K562 (cell line): ENCODE results near the gene PCK2. TPM values are rescaled to one million over a fixed set of nuclear protein-coding genes. Genes with fewer than 3 reads are reported as not detected.

ENCODE experiments used
- ATAC-seq: fragments of 200-7000 bp; cut with Tn5 transposase; 3 replicates; pipeline ENCODE4 v1.9.1; 2020; ENCODE audit warnings: moderate library complexity
- BruUV-seq: library from RNA; stranded (reverse); fragments of 400-500 nt; replicated peaks from 2 replicates; lab custom pipeline; 2021; lab: Mats Ljungman, UMichigan
- CTCF ChIA-PET: fragments of 300-600 bp; formaldehyde crosslinking; extraction: SDS; loops from one replicate; lab custom pipeline; 2021; ENCODE audit warnings: low intra/inter-chr PET ratio; lab: Yijun Ruan, JAX
- POLR2A ChIA-PET: fragments of 300-600, 350-650 bp; sonication (Branson Sonifier 250); formaldehyde crosslinking; extraction: SDS; loops from one replicate; lab custom pipeline; 2021; ENCODE audit warnings: antibody characterized with exemption, inconsistent platforms; lab: Yijun Ruan, JAX
- DNase-seq, 4 experiments: peaks; one replicate each; pipeline versions ENCODE4 v3.0.0 to v3.0.0-alpha.2; 2011 to 2018; ENCODE audit warnings: low spot score in 3 of 4, mixed read lengths in 3 of 4; ENCODE audit errors: extremely low read depth in 1 of 4
- FAIRE-seq: peaks from 2 replicates; lab custom pipeline; 2011; peaks lifted over from hg19 to GRCh38; lab: Jason Lieb, UNC
- H2AFZ ChIP-seq: 2 replicates; pipeline ENCODE4 v1.6.0; 2011; ENCODE audit warnings: low read depth, low read length, control low read depth, inconsistent platforms
- H3K27ac ChIP-seq: fragments of 200-600 bp; 3 replicates; pipeline ENCODE4 v1.8.0; 2011; ENCODE audit warnings: low read depth, mild to moderate bottlenecking, control low read depth, inconsistent platforms, low read length, moderate library complexity, mixed read lengths; ENCODE audit errors: extremely low read depth
- H3K27me3 ChIP-seq, 2 experiments: fragments of 300-600 bp in 1 of 2; 2 replicates in 1 of 2; 3 replicates in 1 of 2; pipeline versions ENCODE4 v1.6.0 to v1.8.0; 2011; ENCODE audit warnings: inconsistent platforms in 2 of 2, low read length in 2 of 2, mild to moderate bottlenecking in 1 of 2, mixed read lengths in 1 of 2, moderate library complexity in 1 of 2; ENCODE audit not compliant: control insufficient read depth in 2 of 2, insufficient read depth in 2 of 2
- H3K36me3 ChIP-seq: fragments of 300-600 bp; 3 replicates; pipeline ENCODE4 v1.8.0; 2011; ENCODE audit warnings: mild to moderate bottlenecking, low read length, inconsistent platforms; ENCODE audit not compliant: control insufficient read depth, insufficient read depth
- H3K4me1 ChIP-seq, 2 experiments: fragments of 200-600 bp in 1 of 2; replicated peaks in 1 of 2; 2 replicates in 1 of 2; 3 replicates in 1 of 2; pipeline versions ENCODE4 v1.5.1 to v1.8.0; 2011; ENCODE audit warnings: inconsistent platforms in 2 of 2, low read length in 2 of 2, mild to moderate bottlenecking in 1 of 2, mixed read lengths in 1 of 2, moderate library complexity in 1 of 2; ENCODE audit not compliant: control insufficient read depth in 2 of 2, insufficient read depth in 2 of 2
- H3K4me2 ChIP-seq: 2 replicates; pipeline ENCODE4 v1.6.1; 2011; ENCODE audit warnings: low read length, control low read depth, inconsistent platforms, mixed read lengths; ENCODE audit not compliant: insufficient read depth
- H3K4me3 ChIP-seq: fragments of 200-600 bp; sonication (generic), shearing (Covaris generic); 2 replicates; pipeline ENCODE4 v1.5.1; 2016; ENCODE audit warnings: control low read depth, inconsistent platforms
- H3K79me2 ChIP-seq: fragments of 200-600 bp; 3 replicates; pipeline ENCODE4 v1.8.0; 2011; ENCODE audit warnings: low read length, inconsistent platforms; ENCODE audit not compliant: control insufficient read depth, insufficient read depth
- H3K9ac ChIP-seq, 2 experiments: 2 replicates each; pipeline versions ENCODE4 v1.6.0 to v1.6.1; 2011; ENCODE audit warnings: low read depth in 2 of 2, low read length in 2 of 2, control low read depth in 1 of 2, inconsistent platforms in 1 of 2, mild to moderate bottlenecking in 1 of 2, mixed read lengths in 1 of 2; ENCODE audit not compliant: insufficient read depth in 1 of 2
- H3K9me1 ChIP-seq: one replicate; pipeline ENCODE4 v1.6.0; 2011; ENCODE audit warnings: inconsistent platforms, mild to moderate bottlenecking, low read length, moderate library complexity; ENCODE audit not compliant: control insufficient read depth, insufficient read depth
- H3K9me3 ChIP-seq: replicated peaks from 2 replicates; pipeline ENCODE4 v1.5.1; 2011; ENCODE audit warnings: low read depth, low read length, inconsistent platforms; ENCODE audit not compliant: control insufficient read depth, insufficient read depth
- H4K20me1 ChIP-seq: replicated peaks from 2 replicates; pipeline ENCODE4 v1.6.1; 2011; ENCODE audit warnings: low read length, inconsistent platforms, mixed read lengths; ENCODE audit not compliant: control insufficient read depth, insufficient read depth
- AFF4 ChIP-seq: sonication (generic); formaldehyde crosslinking; IDR thresholded peaks from 2 replicates; pipeline ENCODE4 v1.8.0; 2023; ENCODE audit warnings: mild to moderate bottlenecking, missing genetic modification reagents
- ASH1L ChIP-seq: fragments of 450-650 bp; IDR thresholded peaks from 2 replicates; pipeline ENCODE4 v1.6.1; 2018; ENCODE audit warnings: borderline replicate concordance, mild to moderate bottlenecking, low read depth; ENCODE audit not compliant: partially characterized antibody
- CCNT2 ChIP-seq: IDR thresholded peaks from 2 replicates; pipeline ENCODE4 v1.6.1; 2011; ENCODE audit warnings: borderline replicate concordance, low read depth, mild to moderate bottlenecking, moderate library complexity, mixed read lengths, low read length; ENCODE audit not compliant: insufficient read length; ENCODE audit errors: extremely low read depth
- ESRRB ChIP-seq: fragments of 250-450 bp; sonication (Bioruptor Pico); IDR thresholded peaks from 2 replicates; pipeline ENCODE4 v1.5.0; 2020; ENCODE audit warnings: mild to moderate bottlenecking, moderate library complexity, borderline replicate concordance
- HSF4 ChIP-seq: fragments of 250-450 bp; sonication (Bioruptor Pico); IDR thresholded peaks from 2 replicates; pipeline ENCODE4 v2.1.2; 2022; ENCODE audit warnings: mild to moderate bottlenecking, moderate library complexity, borderline replicate concordance
- KAT7 ChIP-seq: sonication (generic); formaldehyde crosslinking; IDR thresholded peaks from 2 replicates; pipeline ENCODE4 v1.8.0; 2022; ENCODE audit warnings: missing genetic modification reagents, mild to moderate bottlenecking, borderline replicate concordance
- SPI1 ChIP-seq: IDR thresholded peaks from 2 replicates; pipeline ENCODE4 v1.6.1; 2011; ENCODE audit warnings: low read depth, low read length, control low read depth, borderline replicate concordance
- TEAD4 ChIP-seq, 2 experiments: sonication (generic) in 1 of 2; formaldehyde crosslinking in 1 of 2; IDR thresholded peaks; 2 replicates each; pipeline versions ENCODE4 v1.6.1 to v1.8.0; 2012 to 2022; ENCODE audit warnings: borderline replicate concordance in 1 of 2, inconsistent platforms in 1 of 2, low read length in 1 of 2, mild to moderate bottlenecking in 1 of 2, missing genetic modification reagents in 1 of 2
- ZNF239 ChIP-seq: fragments of 250-450 bp; sonication (Bioruptor Pico); IDR thresholded peaks from 2 replicates; pipeline ENCODE4 v1.4.0; 2020; ENCODE audit warnings: mild to moderate bottlenecking
- ZNF551 ChIP-seq: fragments of 250-450 bp; sonication (Bioruptor Pico); IDR thresholded peaks from 2 replicates; pipeline ENCODE4 v1.5.0; 2021; ENCODE audit warnings: mild to moderate bottlenecking, moderate library complexity
- ZSCAN29 ChIP-seq: fragments of 450-650 bp; IDR thresholded peaks from 2 replicates; pipeline ENCODE4 v1.6.1; 2017
- ZSCAN32 ChIP-seq: fragments of 450-650 bp; formaldehyde crosslinking; IDR thresholded peaks from 2 replicates; pipeline ENCODE4 v1.4.0; 2020; ENCODE audit warnings: mild to moderate bottlenecking, moderate library complexity
- WGBS: fragments of 100-300 bp; shearing (Covaris generic); methylation state at CpG from one replicate; pipeline ENCODE4 v1.1.6; 2016; ENCODE audit warnings: low coverage, mixed read lengths; ENCODE audit not compliant: insufficient coverage; ENCODE audit errors: missing lambda C conversion rate; 5-methylcytosine and 5-hydroxymethylcytosine counted together
- in situ Hi-C: fragments of 300-500 bp; cut with MboI; formaldehyde crosslinking; loops from 4 replicates; pipeline ENCODE4 v1.15.0; 2018; ENCODE audit warnings: inconsistent platforms, mixed read lengths
- intact Hi-C: fragments of 100-400 bp; cut with micrococcal nuclease; formaldehyde crosslinking; loops from 2 replicates; pipeline ENCODE4 v1.14.2; 2022
- polyA plus RNA-seq, 8 experiments: library from polyadenylated mRNA; depleted of rRNA in 4 of 8; stranded (reverse) in 5 of 8; unstranded in 3 of 8; fragments of >200 nt; fragmentation: Nextera tagmentation in 2 of 8; fragmentation: Illumina TruSeq in 1 of 8; extraction: Ambion mirVana in 2 of 8; extraction: Trizol in 1 of 8; gene quantifications; 2 replicates each; pipeline versions ENCODE4 v1.2.1 to v1.2.3, GENCODE V29; 2011 to 2014; ENCODE audit warnings: inconsistent platforms in 1 of 8, missing spikeins in 1 of 8
- total RNA-seq, 7 experiments: library from RNA; depleted of rRNA in 6 of 7; stranded (reverse); fragments of >200 nt in 6 of 7; fragmentation: Illumina TruSeq in 2 of 7; extraction: Trizol in 2 of 7; gene quantifications; 2 replicates each; pipeline versions ENCODE4 v1.2.1 to v1.2.3, GENCODE V29; 2011 to 2021; ENCODE audit warnings: low replicate concordance in 1 of 7
- TF ChIP-seq, protein P1 (sequence below): fragments of 150-350 bp; IDR thresholded peaks from 2 replicates; pipeline ENCODE4 v1.6.1; 2014; ENCODE audit warnings: low read depth, mild to moderate bottlenecking, low read length, borderline replicate concordance

The PCK2 gene
- total and polyA plus RNA-seq, 9 of the 15 experiments (the other 6 are each of a cell fraction or from before 2014, with no cell fraction given), result 3.3 to 60.9 (median 30.4) TPM

GRCh38 chr14:24054324-24054641 is 39.8 kb upstream of the PCK2 start (continued):
- TF ChIP-seq TEAD4 (IDR thresholded peaks at IDR 0.05; ENCODE audit: low read length) (no peak), TEAD4 (CRISPR knock-in tag; IDR thresholded peaks at IDR 0.05; ENCODE audit: borderline replicate concordance) (no peak), ESRRB (CRISPR knock-in tag) (no peak), HSF4 (CRISPR knock-in tag) (no peak), ASH1L (no peak), ZNF551 (CRISPR knock-in tag) (no peak), ZNF239 (CRISPR knock-in tag) (no peak), KAT7 (CRISPR knock-in tag) (no peak), CCNT2 (no peak)
- TF ChIP-seq, all 486 proteins: peak for 0

- WGBS, result 10% methylated on average over 8 of the region's 9 CpGs
- Histone ChIP-seq H3K27ac (no peak overlapping the region), H3K4me1 (peaks cover 9 to 27% of the 10 kb centered on the region in 2 experiments; a peak in 3 of 5 replicates), H3K4me3 (no peak overlapping the region), H2AFZ (no peak overlapping the region), H3K4me2 (no peak overlapping the region), H3K9me1 (no peaks in the 10 kb centered on the region), H3K36me3 (no peaks in the 10 kb centered on the region), H4K20me1 (peaks cover 4% of the 10 kb centered on the region), H3K9ac (no peak overlapping the region), H3K27me3 (peaks cover 0 to 25% of the 10 kb centered on the region in 2 experiments; a peak in 2 of 5 replicates), H3K79me2 (no peaks in the 10 kb centered on the region), H3K9me3 (no peaks in the 10 kb centered on the region)
- FAIRE-seq (no peak), DNase-seq (no peak), ATAC-seq (no peak)
- ChIA-PET POLR2A (interaction anchor here (0.6 to 0.7 kb wide), 3 partner anchors 159 to 225 kb away, joined by 3 to 4 read pairs (median 3); no protein-coding TSS in a partner anchor), CTCF (no interaction called here)
- intact Hi-C loops (no loop called here), in situ Hi-C loops (loop anchor here (5.0 to 10.0 kb wide), 2 partner anchors 38 to 380 kb away; partner anchors contain the start of gene PCK2)
- BruUV-seq, result no TSS peak
- no peak for TF ChIP-seq SPI1
- no peak for TF ChIP-seq ZSCAN29
- TF ChIP-seq, protein P1, sequence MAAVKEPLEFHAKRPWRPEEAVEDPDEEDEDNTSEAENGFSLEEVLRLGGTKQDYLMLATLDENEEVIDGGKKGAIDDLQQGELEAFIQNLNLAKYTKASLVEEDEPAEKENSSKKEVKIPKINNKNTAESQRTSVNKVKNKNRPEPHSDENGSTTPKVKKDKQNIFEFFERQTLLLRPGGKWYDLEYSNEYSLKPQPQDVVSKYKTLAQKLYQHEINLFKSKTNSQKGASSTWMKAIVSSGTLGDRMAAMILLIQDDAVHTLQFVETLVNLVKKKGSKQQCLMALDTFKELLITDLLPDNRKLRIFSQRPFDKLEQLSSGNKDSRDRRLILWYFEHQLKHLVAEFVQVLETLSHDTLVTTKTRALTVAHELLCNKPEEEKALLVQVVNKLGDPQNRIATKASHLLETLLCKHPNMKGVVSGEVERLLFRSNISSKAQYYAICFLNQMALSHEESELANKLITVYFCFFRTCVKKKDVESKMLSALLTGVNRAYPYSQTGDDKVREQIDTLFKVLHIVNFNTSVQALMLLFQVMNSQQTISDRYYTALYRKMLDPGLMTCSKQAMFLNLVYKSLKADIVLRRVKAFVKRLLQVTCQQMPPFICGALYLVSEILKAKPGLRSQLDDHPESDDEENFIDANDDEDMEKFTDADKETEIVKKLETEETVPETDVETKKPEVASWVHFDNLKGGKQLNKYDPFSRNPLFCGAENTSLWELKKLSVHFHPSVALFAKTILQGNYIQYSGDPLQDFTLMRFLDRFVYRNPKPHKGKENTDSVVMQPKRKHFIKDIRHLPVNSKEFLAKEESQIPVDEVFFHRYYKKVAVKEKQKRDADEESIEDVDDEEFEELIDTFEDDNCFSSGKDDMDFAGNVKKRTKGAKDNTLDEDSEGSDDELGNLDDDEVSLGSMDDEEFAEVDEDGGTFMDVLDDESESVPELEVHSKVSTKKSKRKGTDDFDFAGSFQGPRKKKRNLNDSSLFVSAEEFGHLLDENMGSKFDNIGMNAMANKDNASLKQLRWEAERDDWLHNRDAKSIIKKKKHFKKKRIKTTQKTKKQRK, result no peak
- TF ChIP-seq AFF4 (CRISPR knock-in tag), result no peak
- TF ChIP-seq ZSCAN32 (CRISPR knock-in tag), result no peak
Measured at GRCh38 chr14:24054646-24055045, 39.5 kb upstream of the PCK2 start.
